HepG2 (cell line): ENCODE results near the gene TCF20. TPM values are rescaled to one million over a fixed set of nuclear protein-coding genes. Genes with fewer than 3 reads are reported as not detected.

Source experiments
- ATAC-seq: fragments of 200-7000 bp; cut with Tn5 transposase; 3 replicates; pipeline ENCODE4 v1.9.1; 2020; ENCODE audit warnings: mild to moderate bottlenecking, moderate library complexity
- BruUV-seq: library from RNA; stranded (reverse); fragments of 400-500 nt; replicated peaks from 2 replicates; lab custom pipeline; 2021; lab: Mats Ljungman, UMichigan
- CTCF ChIA-PET: fragments of 300-600 bp; formaldehyde crosslinking; extraction: SDS; loops from one replicate; lab custom pipeline; 2021; ENCODE audit warnings: low total read pairs, inconsistent platforms, low intra/inter-chr PET ratio; lab: Yijun Ruan, JAX
- POLR2A ChIA-PET: fragments of 350-600 bp; sonication (Branson Sonifier 250); formaldehyde crosslinking; loops from one replicate; lab custom pipeline; 2020; ENCODE audit warnings: antibody characterized with exemption, inconsistent platforms; lab: Yijun Ruan, JAX
- DNase-seq: peaks from one replicate; pipeline ENCODE4 v3.0.0-alpha.2; 2015; ENCODE audit warnings: low spot score
- FAIRE-seq: peaks from 3 replicates; lab custom pipeline; 2011; peaks lifted over from hg19 to GRCh38; lab: Jason Lieb, UNC
- H2AFZ ChIP-seq: one replicate; pipeline ENCODE4 v1.6.1; 2011; ENCODE audit warnings: low read length, inconsistent platforms
- H3K27ac ChIP-seq: fragments of 300-600 bp; 3 replicates; pipeline ENCODE4 v1.8.0; 2011; ENCODE audit warnings: mixed run types, mild to moderate bottlenecking, mixed read lengths, low read length, inconsistent platforms; ENCODE audit not compliant: insufficient read depth; ENCODE audit errors: extremely low read length
- H3K27me3 ChIP-seq, 2 experiments: fragments of 200-600 bp in 1 of 2; 2 replicates in 1 of 2; 3 replicates in 1 of 2; pipeline versions ENCODE4 v1.6.0 to v1.8.0; 2011; ENCODE audit warnings: low read length in 2 of 2, mild to moderate bottlenecking in 2 of 2, moderate library complexity in 2 of 2, inconsistent platforms in 1 of 2; ENCODE audit not compliant: insufficient read depth in 2 of 2, control insufficient read depth in 1 of 2
- H3K36me3 ChIP-seq, 2 experiments: fragments of 200-600 bp in 1 of 2; replicated peaks in 1 of 2; 2 replicates in 1 of 2; 3 replicates in 1 of 2; pipeline versions ENCODE4 v1.5.1 to v1.8.0; 2011; ENCODE audit warnings: low read length in 2 of 2, inconsistent platforms in 1 of 2; ENCODE audit not compliant: insufficient read depth in 2 of 2, control insufficient read depth in 1 of 2
- H3K4me1 ChIP-seq: 2 replicates; pipeline ENCODE4 v1.5.1; 2012; ENCODE audit warnings: low read length, inconsistent platforms; ENCODE audit not compliant: insufficient read depth
- H3K4me2 ChIP-seq: 2 replicates; pipeline ENCODE4 v1.6.0; 2011; ENCODE audit warnings: low read depth, low read length, inconsistent platforms
- H3K4me3 ChIP-seq, 3 experiments: fragments of 200-600 bp in 1 of 3; sonication (generic), shearing (Covaris generic) in 1 of 3; replicated peaks in 1 of 3; 2 replicates each; pipeline ENCODE4 v1.5.1; 2011 to 2016; ENCODE audit warnings: low read length in 3 of 3, inconsistent platforms in 2 of 3, low read depth in 2 of 3, mild to moderate bottlenecking in 2 of 3, control low read depth in 1 of 3, mixed read lengths in 1 of 3; ENCODE audit not compliant: insufficient read depth in 1 of 3
- H3K79me2 ChIP-seq: one replicate; pipeline ENCODE4 v1.6.1; 2011; ENCODE audit warnings: low read length, inconsistent platforms; ENCODE audit not compliant: insufficient read depth
- H3K9ac ChIP-seq: 2 replicates; pipeline ENCODE4 v1.6.0; 2011; ENCODE audit warnings: mild to moderate bottlenecking, low read depth, low read length, inconsistent platforms; ENCODE audit not compliant: insufficient read depth
- H3K9me3 ChIP-seq: 2 replicates; pipeline ENCODE4 v1.5.1; 2012; ENCODE audit warnings: mild to moderate bottlenecking, low read length
- H4K20me1 ChIP-seq: 2 replicates; pipeline ENCODE4 v1.6.0; 2011; ENCODE audit warnings: inconsistent platforms, mild to moderate bottlenecking, low read length, moderate library complexity; ENCODE audit not compliant: insufficient read depth
- CHD2 ChIP-seq: IDR thresholded peaks from 2 replicates; pipeline ENCODE4 v1.6.1; 2011; ENCODE audit warnings: low read depth, low read length, improper control_type of control experiment
- FOXO1 ChIP-seq: sonication (generic); formaldehyde crosslinking; IDR thresholded peaks from 2 replicates; pipeline ENCODE4 v1.4.0; 2020; ENCODE audit warnings: missing genetic modification reagents
- HMG20B ChIP-seq: conservative IDR thresholded peaks from 2 replicates; pipeline ENCODE4 v1.6.1; 2016; ENCODE audit warnings: missing genetic modification reagents, missing compliant biosample characterization
- RARA ChIP-seq: IDR thresholded peaks from 2 replicates; pipeline ENCODE4 v1.6.1; 2016; ENCODE audit warnings: missing genetic modification reagents, missing compliant biosample characterization
- SNRNP70 ChIP-seq: fragments of 200-400 bp; formaldehyde crosslinking; IDR thresholded peaks from 2 replicates; pipeline ENCODE4 v1.6.1; 2017; ENCODE audit warnings: mild to moderate bottlenecking, low read depth, low read length, moderate library complexity
- XBP1 ChIP-seq: sonication (generic); formaldehyde crosslinking; IDR thresholded peaks from 2 replicates; pipeline ENCODE4 v1.5.0; 2020; ENCODE audit warnings: missing genetic modification reagents
- XRCC5 ChIP-seq: fragments of 200-400 bp; formaldehyde crosslinking; optimal IDR thresholded peaks from 2 replicates; pipeline ENCODE3; 2017; ENCODE audit warnings: mild to moderate bottlenecking, low read length
- ZBTB20 ChIP-seq: sonication (generic); formaldehyde crosslinking; IDR thresholded peaks from 2 replicates; pipeline ENCODE4 v1.8.1; 2023; ENCODE audit warnings: missing genetic modification reagents, low read depth, mild to moderate bottlenecking, borderline replicate concordance
- ZBTB3 ChIP-seq: sonication (generic); formaldehyde crosslinking; IDR thresholded peaks from 2 replicates; pipeline ENCODE4 v1.4.0; 2020; ENCODE audit warnings: low read depth, mild to moderate bottlenecking, moderate library complexity, missing genetic modification reagents, borderline replicate concordance
- ZFAT ChIP-seq: sonication (generic); formaldehyde crosslinking; conservative IDR thresholded peaks from 2 replicates; pipeline ENCODE4 v1.8.1; 2023; ENCODE audit warnings: missing genetic modification reagents, inconsistent platforms
- WGBS: methylation state at CpG from one replicate; pipeline ENCODE4 v1.1.6; 2017; ENCODE audit warnings: low lambda C conversion rate; 5-methylcytosine and 5-hydroxymethylcytosine counted together
- in situ Hi-C: cut with HindIII; loops from 2 replicates; pipeline ENCODE4 v1.10.0; 2017; ENCODE audit warnings: low pct_unique_long_range_greater_than_20kb; ENCODE audit not compliant: extremely low pct_ligation_motif_present
- intact Hi-C: fragments of 100-400 bp; cut with micrococcal nuclease; formaldehyde crosslinking; loops from one replicate; pipeline ENCODE4 v1.10.0; 2022; ENCODE audit not compliant: unreplicated experiment
- polyA plus RNA-seq, 8 experiments: library from polyadenylated mRNA; depleted of rRNA in 3 of 8; stranded (reverse) in 7 of 8; unstranded in 1 of 8; fragments of >200 nt; fragmentation: Illumina TruSeq in 4 of 8; extraction: Trizol in 4 of 8; gene quantifications; 2 replicates each; pipeline versions ENCODE4 v1.2.1 to v1.2.3, GENCODE V29; 2011 to 2016; ENCODE audit warnings: low read depth in 4 of 8, missing spikeins in 1 of 8, mixed read lengths in 1 of 8; ENCODE audit not compliant: insufficient read depth in 1 of 8
- total RNA-seq, 5 experiments: library from RNA; depleted of rRNA; stranded (reverse); fragments of >200 nt; fragmentation: Illumina TruSeq; extraction: Trizol; gene quantifications; 2 replicates each; pipeline ENCODE4 v1.2.3, GENCODE V29; 2016; ENCODE audit warnings: low read depth in 1 of 5
- TF ChIP-seq, protein P1 (sequence below): sonication (generic); formaldehyde crosslinking; IDR thresholded peaks from 2 replicates; pipeline ENCODE4 v1.8.0; 2023; ENCODE audit warnings: mild to moderate bottlenecking, missing genetic modification reagents
- TF ChIP-seq, protein P2 (sequence below): sonication (generic); formaldehyde crosslinking; IDR thresholded peaks from 2 replicates; pipeline ENCODE4 v1.4.0; 2020; ENCODE audit warnings: missing genetic modification reagents, borderline replicate concordance
- TF ChIP-seq, protein P3 (sequence below): sonication (generic); formaldehyde crosslinking; IDR thresholded peaks from 2 replicates; pipeline ENCODE4 v1.4.0; 2020; ENCODE audit warnings: missing genetic modification reagents, mild to moderate bottlenecking, borderline replicate concordance
- TF ChIP-seq, protein P4 (sequence below): sonication (generic); formaldehyde crosslinking; IDR thresholded peaks from 2 replicates; pipeline ENCODE4 v1.8.0; 2022; ENCODE audit warnings: mild to moderate bottlenecking, missing genetic modification reagents, moderate library complexity

The TCF20 gene
- total and polyA plus RNA-seq, 2 of the 13 experiments (the other 11 are each of a cell fraction or from before 2014, with no cell fraction given), result 12.8 to 23.7 TPM

DNA sequence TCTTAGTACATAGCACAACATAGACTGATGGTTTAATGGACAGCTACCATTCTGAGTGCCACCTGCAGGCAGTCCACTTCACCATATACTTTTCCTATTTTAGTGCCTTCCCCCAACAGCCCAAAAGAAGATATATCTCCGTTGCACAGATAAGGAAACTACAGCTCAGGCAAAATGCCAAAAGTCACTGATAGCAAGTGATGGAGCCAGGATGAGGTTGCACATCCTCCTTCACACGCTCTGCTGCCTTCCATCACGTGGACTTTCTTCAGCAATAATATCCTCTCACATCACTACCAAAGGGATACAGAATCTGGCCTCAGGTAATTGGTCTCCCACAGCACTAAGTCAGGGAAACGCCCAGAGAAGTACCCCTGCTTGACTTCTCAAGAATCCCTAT, 7.5 kb downstream of the TCF20 start:
- TF ChIP-seq, protein P1, sequence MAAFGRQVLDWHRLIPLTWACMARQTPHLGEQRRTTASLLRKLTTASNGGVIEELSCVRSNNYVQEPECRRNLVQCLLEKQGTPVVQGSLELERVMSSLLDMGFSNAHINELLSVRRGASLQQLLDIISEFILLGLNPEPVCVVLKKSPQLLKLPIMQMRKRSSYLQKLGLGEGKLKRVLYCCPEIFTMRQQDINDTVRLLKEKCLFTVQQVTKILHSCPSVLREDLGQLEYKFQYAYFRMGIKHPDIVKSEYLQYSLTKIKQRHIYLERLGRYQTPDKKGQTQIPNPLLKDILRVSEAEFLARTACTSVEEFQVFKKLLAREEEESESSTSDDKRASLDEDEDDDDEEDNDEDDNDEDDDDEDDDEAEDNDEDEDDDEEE, result no peak
- no peak for TF ChIP-seq SNRNP70
- TF ChIP-seq, protein P2, sequence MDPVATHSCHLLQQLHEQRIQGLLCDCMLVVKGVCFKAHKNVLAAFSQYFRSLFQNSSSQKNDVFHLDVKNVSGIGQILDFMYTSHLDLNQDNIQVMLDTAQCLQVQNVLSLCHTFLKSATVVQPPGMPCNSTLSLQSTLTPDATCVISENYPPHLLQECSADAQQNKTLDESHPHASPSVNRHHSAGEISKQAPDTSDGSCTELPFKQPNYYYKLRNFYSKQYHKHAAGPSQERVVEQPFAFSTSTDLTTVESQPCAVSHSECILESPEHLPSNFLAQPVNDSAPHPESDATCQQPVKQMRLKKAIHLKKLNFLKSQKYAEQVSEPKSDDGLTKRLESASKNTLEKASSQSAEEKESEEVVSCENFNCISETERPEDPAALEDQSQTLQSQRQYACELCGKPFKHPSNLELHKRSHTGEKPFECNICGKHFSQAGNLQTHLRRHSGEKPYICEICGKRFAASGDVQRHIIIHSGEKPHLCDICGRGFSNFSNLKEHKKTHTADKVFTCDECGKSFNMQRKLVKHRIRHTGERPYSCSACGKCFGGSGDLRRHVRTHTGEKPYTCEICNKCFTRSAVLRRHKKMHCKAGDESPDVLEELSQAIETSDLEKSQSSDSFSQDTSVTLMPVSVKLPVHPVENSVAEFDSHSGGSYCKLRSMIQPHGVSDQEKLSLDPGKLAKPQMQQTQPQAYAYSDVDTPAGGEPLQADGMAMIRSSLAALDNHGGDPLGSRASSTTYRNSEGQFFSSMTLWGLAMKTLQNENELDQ (CRISPR knock-in tag), result no peak
- TF ChIP-seq ZBTB3 (CRISPR knock-in tag), result no peak
- no peak for TF ChIP-seq ZFAT (CRISPR knock-in tag)
- no peak for TF ChIP-seq XBP1 (CRISPR knock-in tag)
- no peak for TF ChIP-seq FOXO1
- no peak for TF ChIP-seq XRCC5
- TF ChIP-seq, protein P3, sequence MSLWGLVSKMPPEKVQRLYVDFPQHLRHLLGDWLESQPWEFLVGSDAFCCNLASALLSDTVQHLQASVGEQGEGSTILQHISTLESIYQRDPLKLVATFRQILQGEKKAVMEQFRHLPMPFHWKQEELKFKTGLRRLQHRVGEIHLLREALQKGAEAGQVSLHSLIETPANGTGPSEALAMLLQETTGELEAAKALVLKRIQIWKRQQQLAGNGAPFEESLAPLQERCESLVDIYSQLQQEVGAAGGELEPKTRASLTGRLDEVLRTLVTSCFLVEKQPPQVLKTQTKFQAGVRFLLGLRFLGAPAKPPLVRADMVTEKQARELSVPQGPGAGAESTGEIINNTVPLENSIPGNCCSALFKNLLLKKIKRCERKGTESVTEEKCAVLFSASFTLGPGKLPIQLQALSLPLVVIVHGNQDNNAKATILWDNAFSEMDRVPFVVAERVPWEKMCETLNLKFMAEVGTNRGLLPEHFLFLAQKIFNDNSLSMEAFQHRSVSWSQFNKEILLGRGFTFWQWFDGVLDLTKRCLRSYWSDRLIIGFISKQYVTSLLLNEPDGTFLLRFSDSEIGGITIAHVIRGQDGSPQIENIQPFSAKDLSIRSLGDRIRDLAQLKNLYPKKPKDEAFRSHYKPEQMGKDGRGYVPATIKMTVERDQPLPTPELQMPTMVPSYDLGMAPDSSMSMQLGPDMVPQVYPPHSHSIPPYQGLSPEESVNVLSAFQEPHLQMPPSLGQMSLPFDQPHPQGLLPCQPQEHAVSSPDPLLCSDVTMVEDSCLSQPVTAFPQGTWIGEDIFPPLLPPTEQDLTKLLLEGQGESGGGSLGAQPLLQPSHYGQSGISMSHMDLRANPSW (CRISPR knock-in tag), result no peak
- TF ChIP-seq RARA (CRISPR knock-in tag), result no peak
- TF ChIP-seq, protein P4, sequence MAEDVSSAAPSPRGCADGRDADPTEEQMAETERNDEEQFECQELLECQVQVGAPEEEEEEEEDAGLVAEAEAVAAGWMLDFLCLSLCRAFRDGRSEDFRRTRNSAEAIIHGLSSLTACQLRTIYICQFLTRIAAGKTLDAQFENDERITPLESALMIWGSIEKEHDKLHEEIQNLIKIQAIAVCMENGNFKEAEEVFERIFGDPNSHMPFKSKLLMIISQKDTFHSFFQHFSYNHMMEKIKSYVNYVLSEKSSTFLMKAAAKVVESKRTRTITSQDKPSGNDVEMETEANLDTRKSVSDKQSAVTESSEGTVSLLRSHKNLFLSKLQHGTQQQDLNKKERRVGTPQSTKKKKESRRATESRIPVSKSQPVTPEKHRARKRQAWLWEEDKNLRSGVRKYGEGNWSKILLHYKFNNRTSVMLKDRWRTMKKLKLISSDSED (CRISPR knock-in tag), result no peak
- TF ChIP-seq ZBTB20 (CRISPR knock-in tag), result no peak
- TF ChIP-seq HMG20B (CRISPR knock-in tag), result no peak
- TF ChIP-seq CHD2, result no peak
- DNase-seq (no peak), FAIRE-seq (no peak), ATAC-seq (no peak)
- Histone ChIP-seq H3K4me1 (peaks cover 49% of the 10 kb centered on the region), H3K9me3 (no peaks in the 10 kb centered on the region), H3K36me3 (no peaks in the 10 kb centered on the region), H4K20me1 (peaks cover 76% of the 10 kb centered on the region), H3K79me2 (peaks cover 98% of the 10 kb centered on the region), H3K4me2 (no peak overlapping the region), H3K27ac (no peak overlapping the region), H2AFZ (no peak overlapping the region), H3K27me3 (no peaks in the 10 kb centered on the region), H3K4me3 (no peak overlapping the region), H3K9ac (no peak overlapping the region)
- BruUV-seq, result no TSS peak
- in situ Hi-C loops (no loop called here), intact Hi-C loops (loop anchor here (10.0 kb wide), 1 partner anchor 88 kb away; no protein-coding TSS in a partner anchor)
- ChIA-PET CTCF (no interaction called here), POLR2A (interaction anchor here (1.2 kb wide), 1 partner anchor 10 kb away, joined by 3 read pairs; no protein-coding TSS in a partner anchor)
- WGBS, result 96% methylated on average over 4 of the region's 4 CpGs
